ENCODE results near the gene PAFAH1B2.
"Not testable (repeated sequence)": the region's sequence is repeated elsewhere in the genome, so short reads cannot be mapped to it uniquely, and the experiment has no call there.

The PAFAH1B2 gene

GRCh38 chr11:117202386-117203068 is 58.4 kb downstream of the PAFAH1B2 start:
- DNase-seq (ENCODE audit: low read depth, low spot score), result no peak

DNA sequence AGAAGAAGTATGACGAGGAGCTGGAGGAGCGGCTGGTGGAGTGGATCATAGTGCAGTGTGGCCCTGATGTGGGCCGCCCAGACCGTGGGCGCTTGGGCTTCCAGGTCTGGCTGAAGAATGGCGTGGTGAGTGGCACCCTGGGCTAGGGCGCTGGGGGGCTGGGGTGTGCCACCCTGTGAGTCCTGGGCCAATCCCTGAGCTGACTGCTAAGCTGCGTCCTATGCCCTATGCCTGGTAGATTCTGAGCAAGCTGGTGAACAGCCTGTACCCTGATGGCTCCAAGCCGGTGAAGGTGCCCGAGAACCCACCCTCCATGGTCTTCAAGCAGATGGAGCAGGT is 59.0 kb downstream of the PAFAH1B2 start:
- no peak for DNase-seq (ENCODE audit: low read depth, low spot score)

DNA sequence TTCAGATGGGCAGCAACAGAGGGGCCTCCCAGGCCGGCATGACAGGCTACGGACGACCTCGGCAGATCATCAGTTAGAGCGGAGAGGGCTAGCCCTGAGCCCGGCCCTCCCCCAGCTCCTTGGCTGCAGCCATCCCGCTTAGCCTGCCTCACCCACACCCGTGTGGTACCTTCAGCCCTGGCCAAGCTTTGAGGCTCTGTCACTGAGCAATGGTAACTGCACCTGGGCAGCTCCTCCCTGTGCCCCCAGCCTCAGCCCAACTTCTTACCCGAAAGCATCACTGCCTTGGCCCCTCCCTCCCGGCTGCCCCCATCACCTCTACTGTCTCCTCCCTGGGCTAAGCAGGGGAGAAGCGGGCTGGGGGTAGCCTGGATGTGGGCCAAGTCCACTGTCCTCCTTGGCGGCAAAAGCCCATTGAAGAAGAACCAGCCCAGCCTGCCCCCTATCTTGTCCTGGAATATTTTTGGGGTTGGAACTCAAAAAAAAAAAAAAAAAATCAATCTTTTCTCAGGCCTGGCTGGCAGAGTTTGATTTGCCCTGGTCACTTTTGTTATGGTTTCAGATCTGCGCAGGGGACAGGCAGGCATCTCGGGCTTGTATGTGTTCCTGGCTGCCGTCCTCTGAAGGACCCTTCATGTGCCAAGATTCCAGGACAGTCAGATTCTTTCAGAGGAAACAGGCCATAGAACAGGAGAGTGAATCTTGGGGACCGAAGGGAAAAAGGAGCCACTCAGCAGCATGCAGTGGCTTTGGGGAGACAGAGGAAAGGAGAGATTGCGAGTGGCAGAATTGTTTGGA is 60.4 kb downstream of the PAFAH1B2 start:
- no peak for DNase-seq (ENCODE audit: low read depth, low spot score)

GRCh38 chr11:117205211-117205818 is 61.2 kb downstream of the PAFAH1B2 start:
- DNase-seq (ENCODE audit: low read depth, low spot score), result no peak

- DNase-seq (ENCODE audit: low read depth, low spot score), result not testable (repeated sequence)
Observed at GRCh38 chr11:117206111-117206510, 62.0 kb downstream of the PAFAH1B2 start.

- peak; percentile 52 for DNase-seq (ENCODE audit: low read depth, low spot score)
Observed at GRCh38 chr11:117206859-117207258, 62.8 kb downstream of the PAFAH1B2 start.

GRCh38 chr11:117207481-117207880 is 63.4 kb downstream of the PAFAH1B2 start:
- DNase-seq (ENCODE audit: low read depth, low spot score), result not testable (repeated sequence)

- peak; percentile 55 for DNase-seq (ENCODE audit: low read depth, low spot score)
Observed at GRCh38 chr11:117208710-117209109, 64.6 kb downstream of the PAFAH1B2 start.

- not testable (repeated sequence) for DNase-seq (ENCODE audit: low read depth, low spot score)
Observed at GRCh38 chr11:117209351-117210125, 65.5 kb downstream of the PAFAH1B2 start.

- DNase-seq (ENCODE audit: low read depth, low spot score), result no peak
Observed at GRCh38 chr11:117210620-117211019, 66.5 kb downstream of the PAFAH1B2 start.

GRCh38 chr11:117212697-117213355 is 68.7 kb downstream of the PAFAH1B2 start:
- DNase-seq (ENCODE audit: low read depth, low spot score), result no peak

DNA sequence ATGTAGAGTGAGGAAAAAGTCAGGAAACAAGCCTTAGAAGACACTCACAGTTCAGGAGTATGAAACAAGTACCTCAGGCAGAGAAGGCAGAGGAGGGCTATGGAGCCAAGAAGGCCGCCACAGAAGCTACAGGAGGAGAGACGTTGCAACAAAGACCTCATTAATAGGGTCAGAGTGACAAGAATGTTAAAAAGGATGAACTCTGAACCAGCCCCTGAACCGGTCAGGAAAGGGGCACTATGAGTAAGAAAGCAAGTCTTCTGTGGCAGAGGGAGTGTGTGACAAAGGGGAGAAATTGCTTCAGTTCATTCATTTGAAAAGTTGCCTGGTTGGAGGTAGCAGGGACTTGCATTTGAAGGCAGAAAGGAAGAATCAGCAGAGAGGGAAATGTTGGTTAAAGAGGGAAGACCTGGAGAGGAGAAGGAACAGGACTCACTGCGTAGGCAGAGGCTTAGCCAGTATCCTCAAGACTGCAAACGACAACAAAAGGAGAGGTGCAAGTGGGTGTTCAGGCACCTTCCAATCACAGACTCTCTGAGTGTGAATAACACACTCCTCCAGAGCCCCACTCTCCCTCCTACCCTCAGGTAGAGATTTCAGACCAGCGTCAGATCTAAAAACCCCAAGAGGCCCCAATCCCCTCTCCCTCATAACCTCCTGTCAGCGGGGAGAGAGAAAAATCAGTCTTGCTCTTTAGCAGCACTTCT is 70.5 kb downstream of the PAFAH1B2 start:
- DNase-seq (ENCODE audit: low read depth, low spot score), result no peak

DNA sequence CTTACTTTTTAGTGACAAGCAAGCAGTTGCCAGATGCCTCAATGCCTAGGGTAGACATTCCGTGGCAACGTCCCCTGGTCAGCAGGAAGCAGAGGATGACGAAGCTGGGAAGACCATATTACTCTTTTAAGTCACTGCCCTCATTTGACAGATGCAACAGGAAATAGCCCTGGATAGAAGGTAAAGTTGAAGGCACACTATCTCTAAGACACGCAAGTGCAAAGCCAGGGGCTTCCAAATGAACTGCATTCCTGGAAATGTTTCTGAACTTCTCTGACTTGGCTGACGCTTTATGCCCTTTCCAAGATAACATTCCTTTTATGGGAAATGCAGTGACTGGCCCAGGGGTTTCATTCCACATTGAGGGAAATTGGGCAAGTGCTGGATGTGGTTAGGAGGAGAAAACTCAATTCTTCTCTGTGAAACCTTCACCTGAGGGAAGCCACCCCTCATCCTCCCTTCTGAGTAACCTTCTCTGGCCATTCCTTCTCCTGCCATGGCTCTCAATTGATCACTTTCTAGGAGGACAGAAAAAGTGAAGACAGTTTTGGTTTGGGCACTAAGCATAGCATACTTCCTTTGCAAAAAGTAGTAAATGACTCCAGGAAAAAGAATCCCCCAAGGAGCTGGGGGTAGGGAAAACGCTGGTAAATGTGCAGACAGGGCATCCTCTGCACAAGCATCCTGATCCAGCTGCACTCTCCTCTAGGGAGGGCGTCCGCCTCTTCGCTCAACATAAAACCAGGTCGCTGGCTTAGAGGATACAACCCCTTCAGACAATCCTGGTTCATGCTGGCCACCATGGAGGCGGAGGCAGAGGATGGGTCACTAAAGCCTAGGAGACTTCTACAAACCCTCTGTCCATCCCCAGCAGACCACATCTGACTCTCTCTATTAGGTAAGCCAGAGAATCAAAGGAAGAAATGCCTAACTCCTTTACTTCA is 73.3 kb downstream of the PAFAH1B2 start:
- peak; percentile 37 for DNase-seq (ENCODE audit: low read depth, low spot score)

DNA sequence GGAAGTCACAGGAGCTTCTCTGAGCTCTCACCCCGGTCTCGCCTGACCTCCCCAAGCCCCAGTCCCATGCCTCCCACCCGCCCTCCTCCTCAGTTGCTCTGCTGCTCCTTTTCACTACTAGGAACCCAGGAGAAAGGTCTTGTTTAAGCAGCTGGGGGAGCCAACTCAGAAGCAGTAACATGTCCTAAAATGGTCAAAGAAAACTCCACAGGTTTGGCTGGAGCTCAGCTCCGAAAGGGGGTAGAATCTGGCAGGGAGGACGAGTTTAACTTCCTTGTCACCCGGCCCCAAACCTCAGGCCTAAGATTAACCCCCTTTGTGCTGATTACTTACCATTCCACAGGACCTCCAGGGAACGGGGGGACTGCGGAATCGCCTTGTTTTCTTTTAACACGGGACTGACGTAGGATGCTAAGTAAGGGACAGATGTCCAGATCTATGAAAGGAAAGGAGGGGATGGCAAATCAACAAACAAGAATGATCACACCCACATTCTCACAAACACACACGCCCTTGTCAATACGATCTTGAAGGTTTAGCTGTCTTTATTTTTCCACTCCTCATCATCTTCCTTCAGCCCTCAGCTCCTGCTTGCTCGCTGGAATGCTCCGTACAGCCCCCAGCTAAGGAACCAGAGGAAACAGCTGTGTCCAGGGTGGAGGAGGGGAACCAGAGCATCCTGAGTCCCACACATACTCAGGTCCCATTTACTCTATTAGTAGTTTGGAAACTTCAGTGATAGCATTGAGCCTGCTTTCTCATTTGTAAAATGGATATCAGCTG is 74.2 kb downstream of the PAFAH1B2 start:
- DNase-seq (ENCODE audit: low read depth, low spot score), result no peak

- no peak for DNase-seq (ENCODE audit: low read depth, low spot score)
Observed at GRCh38 chr11:117219001-117219400, 74.9 kb downstream of the PAFAH1B2 start.

DNA sequence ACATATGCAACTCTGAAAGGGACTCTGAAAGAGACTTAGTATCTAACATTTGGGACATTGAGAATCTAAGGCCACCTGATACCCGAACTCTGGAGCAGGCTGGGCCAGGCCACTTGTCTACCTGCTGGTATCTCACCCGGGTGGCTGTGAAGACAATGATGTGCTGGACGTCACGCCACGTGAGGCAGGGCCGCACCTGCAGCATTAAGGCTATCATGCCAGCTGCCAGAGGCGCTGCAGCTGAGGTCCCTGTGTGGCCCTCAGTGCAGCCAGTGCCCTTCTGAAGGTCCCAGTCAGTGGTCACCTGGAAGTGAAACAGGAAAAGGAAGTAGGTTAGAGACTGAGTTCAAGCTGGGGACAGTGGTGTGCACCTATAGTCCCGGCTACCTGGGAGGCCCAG is 75.4 kb downstream of the PAFAH1B2 start:
- DNase-seq (ENCODE audit: low read depth, low spot score), result no peak

GRCh38 chr11:117219995-117220394 is 75.9 kb downstream of the PAFAH1B2 start:
- DNase-seq (ENCODE audit: low read depth, low spot score), result no peak

DNA sequence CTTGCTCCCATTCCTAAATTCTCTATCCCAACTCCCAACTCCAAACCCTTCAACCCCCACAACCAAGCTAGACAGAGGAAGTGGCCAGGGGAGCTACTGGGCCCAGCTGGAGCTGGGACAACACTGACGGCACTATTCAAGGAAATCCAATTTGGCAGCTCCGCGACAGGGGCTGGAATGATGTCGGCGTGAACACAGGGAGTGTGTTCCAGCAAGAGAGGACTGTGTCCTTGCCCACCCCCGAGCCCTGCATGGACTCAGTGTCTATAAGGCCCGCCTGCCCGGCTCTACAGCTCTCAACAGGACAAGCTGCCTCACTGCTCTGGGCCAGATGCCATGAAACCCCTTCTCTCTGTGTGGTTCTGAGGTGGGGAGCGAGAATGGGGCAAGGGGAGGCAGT is 76.5 kb downstream of the PAFAH1B2 start:
- DNase-seq (ENCODE audit: low read depth, low spot score), result no peak
